SK-N-SH (cell line): ENCODE results near the gene CSKMT. TPM values are rescaled to one million over a fixed set of nuclear protein-coding genes. Genes with fewer than 3 reads are reported as not detected.

ENCODE experiments used
- polyA plus RNA-seq, 3 experiments: library from polyadenylated mRNA; depleted of rRNA; stranded (reverse); fragments of >200 nt; gene quantifications; 2 replicates each; pipeline ENCODE4 v1.2.3, GENCODE V29; 2012
- small RNA-seq, 7 experiments: library from RNA; depleted of rRNA; stranded (forward); fragments of <200 nt; gene quantifications; one replicate each; pipeline ENCODE3, GENCODE V24; 2012

The CSKMT gene
- polyA plus RNA-seq, 1 of the 3 experiments (the other 2 are of a cell fraction) = 11.1 TPM

Small RNA genes within 50 kb of the gene (small RNA-seq; reads per million reads assigned to genes)
- gene SNORA57 = 0 reads per million in 7 experiments

Other genes starting within 250 kb of the CSKMT start
- not detected in 2 replicates for gene SCGB1A1, start 246.3 kb upstream of the CSKMT start, polyA plus RNA-seq (2012; rRNA removed)
- 57.8 and 62.3 TPM in 2 replicates for gene AHNAK, start 118.5 kb upstream of the CSKMT start, polyA plus RNA-seq (2012; rRNA removed)
- gene EEF1G, start 91.4 kb upstream of the CSKMT start, polyA plus RNA-seq (2012; rRNA removed) = 1,853 and 2,105 TPM in 2 replicates
- 27.3 and 30.0 TPM in 2 replicates for gene TUT1, start 73.8 kb upstream of the CSKMT start, polyA plus RNA-seq (2012; rRNA removed)
- gene MTA2, start 63.4 kb upstream of the CSKMT start, polyA plus RNA-seq (2012; rRNA removed) = 18.4 and 20.6 TPM in 2 replicates
- 43.0 and 47.8 TPM in 2 replicates for gene EML3, start 52.5 kb upstream of the CSKMT start, polyA plus RNA-seq (2012; rRNA removed)
- gene ROM1, start 52.1 kb upstream of the CSKMT start, polyA plus RNA-seq (2012; rRNA removed) = 7.3 and 7.9 TPM in 2 replicates
- 104 and 116 TPM in 2 replicates for gene B3GAT3, start 43.3 kb upstream of the CSKMT start, polyA plus RNA-seq (2012; rRNA removed)
- gene GANAB, start 18.7 kb upstream of the CSKMT start, polyA plus RNA-seq (2012; rRNA removed) = 275 and 332 TPM in 2 replicates
- 11.7 and 13.4 TPM in 2 replicates for gene INTS5, start 12.0 kb upstream of the CSKMT start, polyA plus RNA-seq (2012; rRNA removed)
- 90.1 and 126 TPM in 2 replicates for gene C11orf98, start 102 bp upstream of the CSKMT start, polyA plus RNA-seq (2012; rRNA removed)
- 22.7 and 24.8 TPM in 2 replicates for gene UQCC3, start 6.4 kb downstream of the CSKMT start, polyA plus RNA-seq (2012; rRNA removed)
- 9.7 and 12.0 TPM in 2 replicates for gene LBHD1, start 7.0 kb downstream of the CSKMT start, polyA plus RNA-seq (2012; rRNA removed)
- 202 and 256 TPM in 2 replicates for gene UBXN1, start 13.8 kb downstream of the CSKMT start, polyA plus RNA-seq (2012; rRNA removed)
- 0.08 and 0.10 TPM in 2 replicates for gene LRRN4CL, start 24.2 kb downstream of the CSKMT start, polyA plus RNA-seq (2012; rRNA removed)
- 81.5 and 118 TPM in 2 replicates for gene BSCL2, start 42.1 kb downstream of the CSKMT start, polyA plus RNA-seq (2012; rRNA removed)
- 0.11 and 0.16 TPM in 2 replicates for gene GNG3, start 42.4 kb downstream of the CSKMT start, polyA plus RNA-seq (2012; rRNA removed)
- 31.0 and 33.5 TPM in 2 replicates for gene HNRNPUL2, start 62.1 kb downstream of the CSKMT start, polyA plus RNA-seq (2012; rRNA removed)
- gene TTC9C, start 63.2 kb downstream of the CSKMT start, polyA plus RNA-seq (2012; rRNA removed) = 31.3 and 37.5 TPM in 2 replicates
- 2.1 and 3.3 TPM in 2 replicates for gene ZBTB3, start 88.8 kb downstream of the CSKMT start, polyA plus RNA-seq (2012; rRNA removed)
- gene POLR2G, start 96.3 kb downstream of the CSKMT start, polyA plus RNA-seq (2012; rRNA removed) = 268 and 293 TPM in 2 replicates
- 33.6 and 34.4 TPM in 2 replicates for gene TAF6L, start 106.1 kb downstream of the CSKMT start, polyA plus RNA-seq (2012; rRNA removed)
- gene TMEM179B, start 122.1 kb downstream of the CSKMT start, polyA plus RNA-seq (2012; rRNA removed) = 69.6 and 73.3 TPM in 2 replicates
- gene TMEM223, start 126.7 kb downstream of the CSKMT start, polyA plus RNA-seq (2012; rRNA removed) = 30.4 and 40.7 TPM in 2 replicates
- 47.6 and 59.7 TPM in 2 replicates for gene NXF1, start 140.1 kb downstream of the CSKMT start, polyA plus RNA-seq (2012; rRNA removed)
- 24.2 and 27.4 TPM in 2 replicates for gene STX5, start 166.7 kb downstream of the CSKMT start, polyA plus RNA-seq (2012; rRNA removed)
- not detected in 2 replicates for gene TEX54, start 167.5 kb downstream of the CSKMT start, polyA plus RNA-seq (2012; rRNA removed)
- gene WDR74, start 174.3 kb downstream of the CSKMT start, polyA plus RNA-seq (2012; rRNA removed) = 132 TPM in 2 replicates
- 212 and 308 TPM in 2 replicates for gene SLC3A2, start 215.6 kb downstream of the CSKMT start, polyA plus RNA-seq (2012; rRNA removed)